Gastroesophageal sphincter (tissue), 3 donors: Measurements from ENCODE around the gene STMN3.
A peak's percentile ranks its signal among the peaks of the same experiment; 100 is the strongest.

Experiments used
- CTCF ChIP-seq, 4 experiments: fragments of 200-600 bp in 2 of 4; fragments of 450-650 bp in 2 of 4; sonication (generic) in 1 of 4; IDR thresholded peaks; one replicate each; pipeline ENCODE4 v1.5.1; 2017 to 2019; ENCODE audit warnings: antibody characterized with exemption in 4 of 4, mild to moderate bottlenecking in 2 of 4, moderate library complexity in 2 of 4
- POLR2A ChIP-seq, 2 donors: fragments of 450-650 bp; IDR thresholded peaks; one replicate each; pipeline ENCODE4 v1.6.1; 2017; ENCODE audit warnings: antibody characterized with exemption in 2 of 2, mild to moderate bottlenecking in 2 of 2, moderate library complexity in 1 of 2
- POLR2AphosphoS5 ChIP-seq: sonication (generic); formaldehyde crosslinking; IDR thresholded peaks from one replicate; pipeline ENCODE4 v1.6.1; 2017; ENCODE audit warnings: antibody characterized with exemption

- no peak for TF ChIP-seq CTCF (IDR thresholded peaks at IDR 0.05)
- TF ChIP-seq POLR2A (IDR thresholded peaks at IDR 0.05): peak in 1 of 2 donors; percentile 12
- no peak for TF ChIP-seq POLR2AphosphoS5
Measured at GRCh38 chr20:63692436-63693082, 39.3 kb upstream of the STMN3 start.
